Measurements from ENCODE around the gene TSHR.

Gene TSHR

GRCh38 chr14:81148635-81149034, 193.2 kb downstream of the TSHR start:
- TF ChIP-seq POLR2AphosphoS5 (IDR thresholded peaks at IDR 0.05; ENCODE audit: low read depth, low read length) (no peak), TAF1 (IDR thresholded peaks at IDR 0.05; ENCODE audit: borderline replicate concordance, low read depth, low read length) (no peak), POLR2A (IDR thresholded peaks at IDR 0.05; ENCODE audit: low read depth, low read length) (no peak)
- no peak for DNase-seq (ENCODE audit: insufficient read length)
- no peak for FAIRE-seq

GRCh38 chr14:81153187-81153586, 197.8 kb downstream of the TSHR start:
- FAIRE-seq (no peak), DNase-seq (ENCODE audit: insufficient read length) (no peak)
- TF ChIP-seq TAF1 (IDR thresholded peaks at IDR 0.05; ENCODE audit: borderline replicate concordance, low read depth, low read length) (no peak), POLR2AphosphoS5 (IDR thresholded peaks at IDR 0.05; ENCODE audit: low read depth, low read length) (no peak), POLR2A (IDR thresholded peaks at IDR 0.05; ENCODE audit: low read depth, low read length) (no peak)

- no peak for FAIRE-seq
These were observed 202.0 kb downstream of the TSHR start for GRCh38 chr14:81157431-81157830.

GRCh38 chr14:81161088-81161487, 205.7 kb downstream of the TSHR start:
- DNase-seq (ENCODE audit: insufficient read length) (no peak), FAIRE-seq (no peak)
- TF ChIP-seq POLR2AphosphoS5 (IDR thresholded peaks at IDR 0.05; ENCODE audit: low read depth, low read length) (no peak), TAF1 (IDR thresholded peaks at IDR 0.05; ENCODE audit: borderline replicate concordance, low read depth, low read length) (no peak), POLR2A (IDR thresholded peaks at IDR 0.05; ENCODE audit: low read depth, low read length) (no peak)

More at GRCh38 chr14:81157431-81157830, 202.0 kb downstream of the TSHR start:
- TF ChIP-seq TAF1 (IDR thresholded peaks at IDR 0.05; ENCODE audit: borderline replicate concordance, low read depth, low read length) (no peak), POLR2AphosphoS5 (IDR thresholded peaks at IDR 0.05; ENCODE audit: low read depth, low read length) (no peak), POLR2A (IDR thresholded peaks at IDR 0.05; ENCODE audit: low read depth, low read length) (no peak)
- no peak for DNase-seq (ENCODE audit: insufficient read length)

GRCh38 chr14:81161749-81162148, 206.3 kb downstream of the TSHR start:
- no peak for FAIRE-seq
- no peak for TF ChIP-seq TAF1 (IDR thresholded peaks at IDR 0.05; ENCODE audit: borderline replicate concordance, low read depth, low read length)
- TF ChIP-seq POLR2A (IDR thresholded peaks at IDR 0.05; ENCODE audit: low read depth, low read length), result no peak
- TF ChIP-seq POLR2AphosphoS5 (IDR thresholded peaks at IDR 0.05; ENCODE audit: low read depth, low read length), result no peak
- DNase-seq (ENCODE audit: insufficient read length), result no peak

- TF ChIP-seq TAF1 (IDR thresholded peaks at IDR 0.05; ENCODE audit: borderline replicate concordance, low read depth, low read length), result no peak
- no peak for TF ChIP-seq POLR2AphosphoS5 (IDR thresholded peaks at IDR 0.05; ENCODE audit: low read depth, low read length)
- no peak for TF ChIP-seq POLR2A (IDR thresholded peaks at IDR 0.05; ENCODE audit: low read depth, low read length)
- DNase-seq (ENCODE audit: insufficient read length) (no peak), FAIRE-seq (no peak)
These were observed 207.5 kb downstream of the TSHR start for GRCh38 chr14:81162941-81163340.

GRCh38 chr14:81164167-81164774, 208.8 kb downstream of the TSHR start:
- no peak for TF ChIP-seq POLR2AphosphoS5 (IDR thresholded peaks at IDR 0.05; ENCODE audit: low read depth, low read length)
- no peak for TF ChIP-seq TAF1 (IDR thresholded peaks at IDR 0.05; ENCODE audit: borderline replicate concordance, low read depth, low read length)
- no peak for TF ChIP-seq POLR2A (IDR thresholded peaks at IDR 0.05; ENCODE audit: low read depth, low read length)
- peak; percentile 76 for FAIRE-seq
- peak; percentile 13 for DNase-seq (ENCODE audit: insufficient read length)

- TF ChIP-seq POLR2AphosphoS5 (IDR thresholded peaks at IDR 0.05; ENCODE audit: low read depth, low read length) (no peak), POLR2A (IDR thresholded peaks at IDR 0.05; ENCODE audit: low read depth, low read length) (no peak), TAF1 (IDR thresholded peaks at IDR 0.05; ENCODE audit: borderline replicate concordance, low read depth, low read length) (no peak)
- no peak for FAIRE-seq
- no peak for DNase-seq (ENCODE audit: insufficient read length)
These were observed 209.8 kb downstream of the TSHR start for GRCh38 chr14:81165188-81165587.

- DNase-seq (ENCODE audit: insufficient read length) (no peak), FAIRE-seq (no peak)
- no peak for TF ChIP-seq TAF1 (IDR thresholded peaks at IDR 0.05; ENCODE audit: borderline replicate concordance, low read depth, low read length)
- TF ChIP-seq POLR2AphosphoS5 (IDR thresholded peaks at IDR 0.05; ENCODE audit: low read depth, low read length), result no peak
- TF ChIP-seq POLR2A (IDR thresholded peaks at IDR 0.05; ENCODE audit: low read depth, low read length), result no peak
These were observed 210.7 kb downstream of the TSHR start for GRCh38 chr14:81166121-81166520.

GRCh38 chr14:81169267-81169666, 213.8 kb downstream of the TSHR start:
- TF ChIP-seq TAF1 (IDR thresholded peaks at IDR 0.05; ENCODE audit: borderline replicate concordance, low read depth, low read length), result no peak
- TF ChIP-seq POLR2AphosphoS5 (IDR thresholded peaks at IDR 0.05; ENCODE audit: low read depth, low read length), result no peak
- no peak for TF ChIP-seq POLR2A (IDR thresholded peaks at IDR 0.05; ENCODE audit: low read depth, low read length)
- FAIRE-seq, result no peak
- no peak for DNase-seq (ENCODE audit: insufficient read length)

- DNase-seq (ENCODE audit: insufficient read length) (no peak), FAIRE-seq (no peak)
- TF ChIP-seq POLR2AphosphoS5 (IDR thresholded peaks at IDR 0.05; ENCODE audit: low read depth, low read length), result no peak
- TF ChIP-seq TAF1 (IDR thresholded peaks at IDR 0.05; ENCODE audit: borderline replicate concordance, low read depth, low read length), result no peak
- no peak for TF ChIP-seq POLR2A (IDR thresholded peaks at IDR 0.05; ENCODE audit: low read depth, low read length)
These were observed 214.3 kb downstream of the TSHR start for GRCh38 chr14:81169711-81170103.

GRCh38 chr14:81170104-81170828, 214.8 kb downstream of the TSHR start:
- DNase-seq (ENCODE audit: insufficient read length), result peak; percentile 64
- TF ChIP-seq TAF1 (IDR thresholded peaks at IDR 0.05; ENCODE audit: borderline replicate concordance, low read depth, low read length) (peak; percentile 59; the same call in 1 of the 2 replicates), POLR2AphosphoS5 (IDR thresholded peaks at IDR 0.05; ENCODE audit: low read depth, low read length) (peak; percentile 69), POLR2A (IDR thresholded peaks at IDR 0.05; ENCODE audit: low read depth, low read length) (peak; percentile 81)
- FAIRE-seq, result peak; percentile 91
